Measurements from ENCODE around the gene ABCA5.
"Not testable (repeated sequence)": the region's sequence is repeated elsewhere in the genome, so short reads cannot be mapped to it uniquely, and the experiment has no call there.

ABCA5 gene

DNA sequence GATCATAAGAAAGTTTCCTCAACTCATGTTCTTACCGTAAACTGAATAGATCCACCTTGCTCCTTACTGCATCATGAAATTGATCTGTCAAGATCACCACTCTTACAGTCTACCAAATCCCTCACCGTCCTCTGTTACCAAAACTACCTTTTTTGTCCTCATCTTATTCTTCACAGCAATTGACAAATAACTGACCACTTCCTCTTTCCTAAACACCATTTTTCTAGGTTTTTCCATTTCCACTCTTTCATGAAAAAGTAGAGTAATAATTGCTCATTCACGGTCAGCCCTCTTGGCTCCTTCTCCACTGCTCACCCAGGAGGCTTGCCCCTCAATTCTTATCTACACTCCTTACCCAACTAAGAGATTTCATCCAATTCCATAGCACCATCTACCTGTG is 44.9 kb downstream of the ABCA5 start:
- H3K27me3 ChIP-seq (ENCODE audit: insufficient read depth, poor library complexity, severe bottlenecking) = no peaks in the 10 kb centered on the region
- no peak for DNase-seq (ENCODE audit: low read depth in 1 of 2, low spot score in 1 of 2)
- no peak overlapping the region for H3K4me3 ChIP-seq (replicated peaks; ENCODE audit: insufficient read depth, low read length)
- TF ChIP-seq, protein P1, sequence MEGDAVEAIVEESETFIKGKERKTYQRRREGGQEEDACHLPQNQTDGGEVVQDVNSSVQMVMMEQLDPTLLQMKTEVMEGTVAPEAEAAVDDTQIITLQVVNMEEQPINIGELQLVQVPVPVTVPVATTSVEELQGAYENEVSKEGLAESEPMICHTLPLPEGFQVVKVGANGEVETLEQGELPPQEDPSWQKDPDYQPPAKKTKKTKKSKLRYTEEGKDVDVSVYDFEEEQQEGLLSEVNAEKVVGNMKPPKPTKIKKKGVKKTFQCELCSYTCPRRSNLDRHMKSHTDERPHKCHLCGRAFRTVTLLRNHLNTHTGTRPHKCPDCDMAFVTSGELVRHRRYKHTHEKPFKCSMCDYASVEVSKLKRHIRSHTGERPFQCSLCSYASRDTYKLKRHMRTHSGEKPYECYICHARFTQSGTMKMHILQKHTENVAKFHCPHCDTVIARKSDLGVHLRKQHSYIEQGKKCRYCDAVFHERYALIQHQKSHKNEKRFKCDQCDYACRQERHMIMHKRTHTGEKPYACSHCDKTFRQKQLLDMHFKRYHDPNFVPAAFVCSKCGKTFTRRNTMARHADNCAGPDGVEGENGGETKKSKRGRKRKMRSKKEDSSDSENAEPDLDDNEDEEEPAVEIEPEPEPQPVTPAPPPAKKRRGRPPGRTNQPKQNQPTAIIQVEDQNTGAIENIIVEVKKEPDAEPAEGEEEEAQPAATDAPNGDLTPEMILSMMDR (IDR thresholded peaks at IDR 0.05; ENCODE audit: insufficient read depth, low read length) = no peak
- TF ChIP-seq SPI1 (IDR thresholded peaks at IDR 0.05; ENCODE audit: borderline replicate concordance, low read depth) (peak; percentile 97), GABPA (IDR thresholded peaks at IDR 0.05; ENCODE audit: low read depth) (no peak), POLR2AphosphoS5 (IDR thresholded peaks at IDR 0.05; ENCODE audit: low read depth) (no peak)
- TF ChIP-seq, protein P2, sequence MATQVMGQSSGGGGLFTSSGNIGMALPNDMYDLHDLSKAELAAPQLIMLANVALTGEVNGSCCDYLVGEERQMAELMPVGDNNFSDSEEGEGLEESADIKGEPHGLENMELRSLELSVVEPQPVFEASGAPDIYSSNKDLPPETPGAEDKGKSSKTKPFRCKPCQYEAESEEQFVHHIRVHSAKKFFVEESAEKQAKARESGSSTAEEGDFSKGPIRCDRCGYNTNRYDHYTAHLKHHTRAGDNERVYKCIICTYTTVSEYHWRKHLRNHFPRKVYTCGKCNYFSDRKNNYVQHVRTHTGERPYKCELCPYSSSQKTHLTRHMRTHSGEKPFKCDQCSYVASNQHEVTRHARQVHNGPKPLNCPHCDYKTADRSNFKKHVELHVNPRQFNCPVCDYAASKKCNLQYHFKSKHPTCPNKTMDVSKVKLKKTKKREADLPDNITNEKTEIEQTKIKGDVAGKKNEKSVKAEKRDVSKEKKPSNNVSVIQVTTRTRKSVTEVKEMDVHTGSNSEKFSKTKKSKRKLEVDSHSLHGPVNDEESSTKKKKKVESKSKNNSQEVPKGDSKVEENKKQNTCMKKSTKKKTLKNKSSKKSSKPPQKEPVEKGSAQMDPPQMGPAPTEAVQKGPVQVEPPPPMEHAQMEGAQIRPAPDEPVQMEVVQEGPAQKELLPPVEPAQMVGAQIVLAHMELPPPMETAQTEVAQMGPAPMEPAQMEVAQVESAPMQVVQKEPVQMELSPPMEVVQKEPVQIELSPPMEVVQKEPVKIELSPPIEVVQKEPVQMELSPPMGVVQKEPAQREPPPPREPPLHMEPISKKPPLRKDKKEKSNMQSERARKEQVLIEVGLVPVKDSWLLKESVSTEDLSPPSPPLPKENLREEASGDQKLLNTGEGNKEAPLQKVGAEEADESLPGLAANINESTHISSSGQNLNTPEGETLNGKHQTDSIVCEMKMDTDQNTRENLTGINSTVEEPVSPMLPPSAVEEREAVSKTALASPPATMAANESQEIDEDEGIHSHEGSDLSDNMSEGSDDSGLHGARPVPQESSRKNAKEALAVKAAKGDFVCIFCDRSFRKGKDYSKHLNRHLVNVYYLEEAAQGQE (IDR thresholded peaks at IDR 0.05; ENCODE audit: insufficient replicate concordance, low read depth) = no peak
- H3K27ac ChIP-seq (replicated peaks) = no peak overlapping the region

DNA sequence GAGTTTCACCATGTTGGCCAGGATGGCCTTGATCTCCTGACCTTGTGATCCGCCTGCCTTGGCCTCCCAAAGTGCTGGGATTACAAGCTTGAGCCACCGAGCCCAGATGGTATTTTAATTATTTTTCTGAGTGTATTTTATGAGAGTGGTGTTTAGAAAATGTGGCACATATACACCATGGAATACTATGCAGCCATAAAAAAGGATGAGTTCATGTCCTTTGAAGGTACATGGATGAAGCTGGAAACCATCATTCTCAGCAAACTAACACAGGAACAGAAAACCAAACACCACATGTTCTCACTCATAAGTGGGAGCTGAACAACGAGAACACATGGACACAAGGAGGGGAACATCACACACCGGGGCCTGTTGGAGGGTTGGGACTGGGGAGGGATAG is 50.7 kb downstream of the ABCA5 start:
- not testable (repeated sequence) for H3K4me3 ChIP-seq (replicated peaks; ENCODE audit: insufficient read depth, low read length); H3K27me3 ChIP-seq (ENCODE audit: insufficient read depth, poor library complexity, severe bottlenecking); H3K27ac ChIP-seq (replicated peaks); DNase-seq (ENCODE audit: low read depth in 1 of 2, low spot score in 1 of 2)

DNA sequence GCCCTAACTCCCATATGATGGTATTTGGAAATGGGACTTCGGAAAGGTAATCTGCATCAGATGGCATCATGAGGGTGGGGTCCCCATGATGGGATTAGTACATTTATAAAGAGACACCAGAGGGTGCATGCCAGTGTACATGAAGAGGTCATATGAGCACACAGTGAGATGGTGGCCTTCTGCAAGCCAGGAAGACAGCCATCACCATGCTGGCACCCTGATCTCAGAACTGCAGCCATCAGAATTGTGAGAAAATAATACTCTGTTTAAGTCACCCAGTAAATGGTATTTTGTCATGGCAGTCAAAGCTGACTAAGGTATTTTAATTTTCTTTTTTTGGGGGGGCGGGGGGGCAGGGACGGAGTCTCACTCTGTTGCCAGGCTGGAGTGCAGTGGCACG is 51.2 kb downstream of the ABCA5 start:
- no peak for DNase-seq (ENCODE audit: low read depth in 1 of 2, low spot score in 1 of 2)
- H3K27ac ChIP-seq (replicated peaks) = no peak overlapping the region
- H3K27me3 ChIP-seq (ENCODE audit: insufficient read depth, poor library complexity, severe bottlenecking) = no peaks in the 10 kb centered on the region
- TF ChIP-seq, protein P2 (IDR thresholded peaks at IDR 0.05; ENCODE audit: insufficient replicate concordance, low read depth) = no peak
- no peak for TF ChIP-seq SPI1 (IDR thresholded peaks at IDR 0.05; ENCODE audit: borderline replicate concordance, low read depth)
- no peak for TF ChIP-seq POLR2AphosphoS5 (IDR thresholded peaks at IDR 0.05; ENCODE audit: low read depth)
- TF ChIP-seq, protein P1 (IDR thresholded peaks at IDR 0.05; ENCODE audit: insufficient read depth, low read length) = no peak
- no peak for TF ChIP-seq GABPA (IDR thresholded peaks at IDR 0.05; ENCODE audit: low read depth)
- no peak overlapping the region for H3K4me3 ChIP-seq (replicated peaks; ENCODE audit: insufficient read depth, low read length)

DNA sequence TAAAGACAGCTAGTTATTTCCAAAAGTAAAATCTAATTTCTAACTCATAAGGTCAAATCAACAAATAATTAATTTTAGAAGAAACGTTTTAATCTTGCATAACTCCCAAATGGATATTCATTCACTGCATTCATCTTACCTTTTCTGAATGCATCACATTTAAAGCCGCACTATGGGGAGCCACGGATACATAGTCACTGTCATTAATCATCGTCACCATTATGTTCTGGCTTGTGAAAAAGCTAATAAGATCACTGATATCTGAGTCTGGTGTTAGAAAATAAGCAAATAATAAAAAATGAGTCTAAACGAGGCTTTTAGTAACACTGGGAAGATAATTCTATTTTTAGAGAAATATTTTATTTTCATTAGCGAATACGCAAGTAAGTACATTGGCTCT is 55.9 kb downstream of the ABCA5 start:
- DNase-seq (ENCODE audit: low read depth in 1 of 2, low spot score in 1 of 2) = no peak
- TF ChIP-seq, protein P2 (IDR thresholded peaks at IDR 0.05; ENCODE audit: insufficient replicate concordance, low read depth) = no peak
- TF ChIP-seq, protein P1 (IDR thresholded peaks at IDR 0.05; ENCODE audit: insufficient read depth, low read length) = no peak
- TF ChIP-seq GABPA (IDR thresholded peaks at IDR 0.05; ENCODE audit: low read depth) = no peak
- TF ChIP-seq POLR2AphosphoS5 (IDR thresholded peaks at IDR 0.05; ENCODE audit: low read depth) = no peak
- no peak for TF ChIP-seq SPI1 (IDR thresholded peaks at IDR 0.05; ENCODE audit: borderline replicate concordance, low read depth)
- no peak overlapping the region for H3K4me3 ChIP-seq (replicated peaks; ENCODE audit: insufficient read depth, low read length)
- H3K27ac ChIP-seq (replicated peaks) = no peak overlapping the region
- H3K27me3 ChIP-seq (ENCODE audit: insufficient read depth, poor library complexity, severe bottlenecking) = no peaks in the 10 kb centered on the region

Data from HL-60 (cell line).